NCI-H2171 (cell line): Measurements from ENCODE around the gene SLFN12L.
"Not testable (repeated sequence)": the region's sequence is repeated elsewhere in the genome, so short reads cannot be mapped to it uniquely, and the experiment has no call there.

Source experiments
- DNase-seq: peaks from one replicate; lab custom pipeline; 2025; lab: John Stamatoyannopoulos, UW

SLFN12L gene

GRCh38 chr17:35542990-35543389 is 5.5 kb upstream of the SLFN12L start:
- DNase-seq, result no peak

DNA sequence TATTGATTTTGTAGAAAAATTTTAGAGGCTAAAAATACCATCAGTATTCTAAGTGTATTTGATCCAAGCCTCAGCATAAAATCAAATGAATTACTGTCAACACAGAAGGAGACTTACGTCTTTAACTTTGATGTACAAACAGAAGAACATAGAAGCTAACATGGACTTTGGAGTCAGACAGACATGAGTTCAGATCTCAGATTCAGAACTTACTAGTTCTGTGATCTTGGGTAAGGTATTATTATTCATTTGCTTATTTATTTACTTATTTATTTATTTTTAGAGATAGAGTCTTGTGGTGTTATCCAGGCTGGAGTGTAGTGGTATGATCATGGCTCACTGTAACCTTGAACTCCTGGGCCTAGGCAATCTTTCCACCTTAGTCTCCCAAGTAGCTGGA is 4.0 kb upstream of the SLFN12L start:
- DNase-seq, result no peak

DNA sequence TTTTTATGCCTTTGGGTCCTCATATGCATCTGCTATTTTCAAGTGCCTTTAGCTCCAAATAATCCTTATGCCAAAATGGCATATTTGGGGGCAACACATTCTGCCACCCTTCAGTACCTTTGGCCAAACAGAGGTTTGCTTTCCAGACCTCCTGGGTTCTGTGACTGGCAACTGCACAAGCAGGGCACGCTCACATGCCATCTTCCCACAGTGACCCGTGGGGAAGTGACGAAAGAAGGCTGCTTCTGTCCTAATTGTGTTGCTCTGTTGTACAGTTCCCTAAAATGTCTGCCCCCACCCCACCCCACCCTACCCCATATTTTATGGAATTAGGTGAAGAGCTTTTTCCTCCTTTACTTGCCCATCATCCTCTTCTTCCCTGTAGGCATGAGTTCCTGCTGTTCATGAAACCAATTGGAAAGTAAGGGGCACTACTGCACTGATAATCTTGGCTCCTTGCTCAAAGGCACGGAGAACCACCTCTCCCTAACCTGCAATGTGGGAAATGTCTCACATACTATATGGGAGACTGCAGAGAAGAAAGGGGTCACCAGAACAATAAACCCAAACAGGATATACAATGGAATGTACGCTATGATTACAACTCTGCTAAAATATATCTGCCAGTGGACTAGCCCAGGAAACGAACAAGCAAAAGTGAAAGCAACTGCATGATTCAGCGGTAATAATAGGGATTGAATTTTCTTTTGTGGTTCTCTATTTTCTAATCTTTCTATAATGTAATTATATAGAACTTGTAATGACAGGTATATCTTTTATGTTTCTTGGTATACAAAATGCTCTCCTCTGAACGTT is 3.3 kb upstream of the SLFN12L start:
- DNase-seq, result no peak

GRCh38 chr17:35539659-35540026 is 2.2 kb upstream of the SLFN12L start:
- no peak for DNase-seq

GRCh38 chr17:35536664-35537171 is 760 bp downstream of the SLFN12L start:
- no peak for DNase-seq

DNA sequence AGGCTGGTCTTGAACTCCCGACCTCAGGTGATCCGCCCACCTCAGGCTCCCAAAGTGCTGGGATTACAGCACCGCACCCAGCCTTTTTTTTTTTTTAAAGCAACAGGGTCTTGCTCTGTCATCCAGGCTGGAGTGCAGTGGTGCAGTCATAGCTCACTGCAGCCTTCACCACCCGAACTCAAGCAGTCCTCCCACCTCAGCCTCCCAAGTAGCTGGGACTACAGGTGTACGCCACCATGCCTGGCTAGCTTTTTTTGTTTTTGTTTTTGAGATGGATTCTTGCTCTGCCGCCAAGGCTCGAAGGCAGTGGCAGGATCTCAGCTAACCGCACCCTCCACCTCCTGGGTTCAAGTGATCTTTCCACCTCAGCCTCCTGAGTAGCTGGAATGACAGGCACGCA is 2.1 kb downstream of the SLFN12L start:
- DNase-seq, result not testable (repeated sequence)

DNA sequence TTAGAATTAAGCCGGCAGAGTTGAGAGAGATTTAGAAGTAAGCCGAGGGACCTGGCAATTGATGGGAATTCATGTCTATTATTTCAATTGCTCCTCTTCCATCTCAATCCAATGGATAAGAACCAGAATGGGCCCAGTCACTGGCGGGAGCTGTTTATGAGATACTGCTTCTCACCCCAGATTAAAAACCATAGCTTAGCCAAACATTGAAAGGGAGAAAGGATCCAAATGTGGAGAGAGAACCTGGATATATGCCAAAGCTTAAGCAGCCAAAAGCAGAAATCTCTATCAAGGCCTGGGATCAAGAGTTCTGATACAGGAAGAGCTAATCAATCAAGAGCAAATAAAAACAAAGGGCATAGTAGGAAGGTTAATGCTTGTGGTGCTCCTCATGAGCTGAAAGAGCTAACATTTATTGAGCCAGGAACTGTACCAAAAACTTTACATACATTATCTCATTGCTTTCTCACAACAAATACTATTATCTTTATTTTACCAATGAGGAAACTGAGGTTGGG is 2.8 kb downstream of the SLFN12L start:
- DNase-seq, result no peak

- no peak for DNase-seq
Observed at GRCh38 chr17:35531160-35531559, 6.3 kb downstream of the SLFN12L start.

- no peak for DNase-seq
Observed at GRCh38 chr17:35529866-35530265, 7.6 kb downstream of the SLFN12L start.

DNA sequence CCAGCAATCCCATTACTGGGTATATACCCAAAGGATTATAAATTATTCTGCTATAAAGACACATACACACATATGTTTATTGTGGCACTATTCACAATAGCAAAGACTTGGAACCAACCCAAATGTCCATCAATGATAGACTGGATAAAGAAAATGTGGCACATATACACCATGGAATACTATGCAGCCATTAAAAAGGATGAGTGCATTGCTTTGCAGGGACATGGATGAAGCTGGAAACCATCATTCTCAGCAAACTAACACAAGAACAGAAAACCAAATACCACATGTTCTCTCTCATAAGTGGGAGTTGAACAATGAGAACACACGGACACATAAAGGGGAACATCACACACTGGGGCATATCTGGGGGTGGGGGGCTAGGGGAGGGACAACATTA is 8.2 kb downstream of the SLFN12L start:
- not testable (repeated sequence) for DNase-seq

- DNase-seq, result no peak
Observed at GRCh38 chr17:35523296-35523695, 14.2 kb downstream of the SLFN12L start.

DNA sequence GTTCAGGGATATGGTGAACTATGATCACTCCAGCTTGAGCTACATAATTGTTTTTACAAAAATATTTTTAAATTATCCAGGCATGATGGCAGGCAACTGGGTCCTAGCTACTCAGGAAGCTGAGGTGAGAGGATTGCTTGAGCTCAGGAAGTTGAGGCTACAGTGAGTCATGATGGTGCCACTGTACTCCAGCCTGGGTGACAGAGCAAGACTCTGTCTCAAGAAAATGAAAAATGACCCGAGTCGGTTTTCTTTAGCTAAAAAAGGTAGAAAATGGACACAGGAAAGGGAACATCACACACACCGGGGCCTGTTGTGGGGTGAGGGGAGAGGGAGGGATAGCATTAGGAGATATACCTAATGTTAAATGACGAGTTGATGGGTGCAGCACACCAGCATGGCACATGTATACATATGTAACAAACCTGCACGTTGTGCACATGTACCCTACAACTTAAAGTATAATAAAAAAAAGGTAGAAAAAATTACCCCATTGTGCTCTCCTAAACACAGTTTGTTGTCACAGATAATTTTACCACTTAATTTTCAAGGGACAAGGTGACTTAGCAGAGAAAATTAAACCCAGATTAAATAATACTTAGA is 15.7 kb downstream of the SLFN12L start:
- not testable (repeated sequence) for DNase-seq

DNA sequence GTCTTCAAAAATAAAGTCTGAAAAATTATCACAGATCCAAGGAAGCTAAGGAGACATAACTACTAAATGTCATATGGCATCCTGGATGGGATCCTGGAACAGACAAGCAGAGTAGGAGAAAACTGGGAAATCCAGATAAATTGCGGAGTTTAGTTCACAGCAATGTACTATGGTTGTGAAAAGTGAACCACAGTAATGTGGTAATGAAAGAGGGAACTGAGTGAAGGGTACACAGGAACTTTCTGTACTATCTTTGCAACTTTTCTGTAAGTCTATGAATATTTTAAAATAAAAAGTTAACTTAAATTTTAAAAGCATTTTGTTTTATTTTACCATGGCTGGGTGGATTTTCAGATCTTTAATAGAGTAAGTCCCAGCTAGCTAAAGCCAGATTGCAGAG is 16.3 kb downstream of the SLFN12L start:
- no peak for DNase-seq

DNA sequence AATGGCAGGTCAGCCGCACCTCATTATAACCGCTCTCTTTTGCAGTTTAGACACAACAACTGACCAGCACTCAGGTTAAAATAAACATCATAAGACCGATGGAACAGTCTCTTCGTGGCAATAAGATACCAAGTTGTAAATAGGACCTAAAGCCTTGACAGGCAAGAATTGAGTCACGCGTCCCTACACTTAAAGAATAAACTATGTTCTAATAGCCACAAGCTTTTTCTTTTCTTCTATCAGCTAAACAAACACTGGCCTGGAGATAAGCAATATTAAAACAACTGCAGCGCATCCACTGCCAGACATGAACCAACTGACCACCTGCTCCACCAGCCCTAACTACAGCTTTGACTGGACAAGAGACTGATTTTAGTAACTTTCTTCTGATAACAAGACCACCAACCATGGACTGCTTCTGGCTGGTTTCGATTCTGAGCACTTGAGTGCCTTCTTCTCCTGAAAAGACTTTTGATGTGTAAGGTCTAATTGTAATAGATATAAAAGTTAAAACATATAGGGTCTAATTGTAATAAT is 17.5 kb downstream of the SLFN12L start:
- no peak for DNase-seq

GRCh38 chr17:35519439-35519838 is 18.0 kb downstream of the SLFN12L start:
- DNase-seq, result no peak

- not testable (repeated sequence) for DNase-seq
Observed at GRCh38 chr17:35518431-35518830, 19.0 kb downstream of the SLFN12L start.

- no peak for DNase-seq
Observed at GRCh38 chr17:35515027-35515426, 22.5 kb downstream of the SLFN12L start.

- DNase-seq, result no peak
Observed at GRCh38 chr17:35514564-35514963, 22.9 kb downstream of the SLFN12L start.

- DNase-seq, result no peak
Observed at GRCh38 chr17:35510052-35510451, 27.4 kb downstream of the SLFN12L start.

GRCh38 chr17:35507714-35508113 is 29.8 kb downstream of the SLFN12L start:
- DNase-seq, result not testable (repeated sequence)

DNA sequence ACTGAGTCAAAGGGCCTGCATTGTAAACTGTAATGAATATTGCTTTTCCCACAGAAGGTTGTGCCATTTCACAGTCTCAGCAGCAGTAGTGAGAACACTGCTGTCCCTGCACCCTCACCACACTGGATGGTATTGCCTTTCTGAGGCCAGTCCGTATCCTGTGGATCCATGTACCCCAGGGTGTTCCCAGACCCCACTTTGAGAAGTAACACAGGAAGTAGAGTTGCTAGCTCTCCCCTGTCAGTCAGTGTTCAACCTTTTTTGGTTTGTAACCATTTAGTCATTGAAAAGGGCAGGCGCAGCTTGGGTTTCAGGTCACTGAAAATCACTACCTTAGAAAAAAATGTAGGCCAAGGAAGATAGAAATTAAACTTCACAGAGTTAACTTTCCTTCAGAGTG is 37.9 kb downstream of the SLFN12L start:
- no peak for DNase-seq

- no peak for DNase-seq
Observed at GRCh38 chr17:35498448-35499178, 38.9 kb downstream of the SLFN12L start.
